Measurements from ENCODE around the gene KCNJ15. TPM values are rescaled to one million over a fixed set of nuclear protein-coding genes. Genes with fewer than 3 reads are reported as not detected.

Gene KCNJ15
- total and polyA plus RNA-seq, 2 of the 8 experiments (the other 6 are each of a cell fraction or from before 2014, with no cell fraction given): under 0.01 TPM; not detected in 1

DNA sequence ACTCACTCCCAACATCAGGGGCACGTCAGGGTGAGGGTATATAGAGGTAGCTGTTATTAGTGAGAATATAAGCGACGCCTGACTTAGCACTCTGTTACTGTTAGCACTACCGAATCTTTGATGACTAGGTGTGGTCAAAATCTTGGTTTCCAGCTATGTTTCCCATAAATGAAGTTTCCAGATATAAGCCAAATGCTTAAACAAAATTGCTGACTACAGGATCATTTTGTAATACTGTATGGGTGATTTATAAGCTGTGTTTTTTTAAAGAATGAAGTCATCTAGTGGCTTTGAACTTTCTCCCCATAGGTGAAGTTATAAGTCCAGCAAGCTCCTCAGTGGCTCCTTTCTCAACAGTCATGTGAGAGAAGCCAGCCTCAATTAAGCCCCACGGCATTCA lies 23.7 kb downstream of the KCNJ15 start:
- CTCF ChIA-PET (ENCODE audit: partially characterized antibody): no interaction called here
- FAIRE-seq: no peak
- no peak overlapping the region for H3K4me2 ChIP-seq (ENCODE audit: insufficient read depth in 1 of 2, low read depth in 2 of 2, low read length in 2 of 2)

More for the DNA sequence above, 23.7 kb downstream of the KCNJ15 start:
- TF ChIP-seq CEBPB (IDR thresholded peaks at IDR 0.05; ENCODE audit: low read depth, low read length) (no peak), SIX5 (IDR thresholded peaks at IDR 0.05; ENCODE audit: low read depth, low read length) (no peak), SRF (IDR thresholded peaks at IDR 0.05; ENCODE audit: low read depth, low read length) (no peak), TCF12 (IDR thresholded peaks at IDR 0.05; ENCODE audit: low read depth, low read length) (no peak), CHD2 (IDR thresholded peaks at IDR 0.05; ENCODE audit: low read length) (no peak), NANOG (IDR thresholded peaks at IDR 0.05; ENCODE audit: insufficient read depth, low read depth, low read length, poor library complexity, severe bottlenecking) (no peak)
- no peak overlapping the region for H2BK20ac ChIP-seq (ENCODE audit: low read length)
- H2AK5ac ChIP-seq (ENCODE audit: low read depth, low read length): no peak overlapping the region
- no peaks in the 10 kb centered on the region for H3K79me1 ChIP-seq (ENCODE audit: low read depth, low read length)
- no peak overlapping the region for H3K14ac ChIP-seq (ENCODE audit: insufficient read length)
- no peaks in the 10 kb centered on the region for H3K79me2 ChIP-seq (ENCODE audit: control insufficient read depth in 1 of 2, insufficient read depth in 2 of 2, low read length in 2 of 2)
- H3K9ac ChIP-seq (replicated peaks in 1 of 4; ENCODE audit: extremely low read depth in 1 of 4, low read depth in 3 of 4, low read length in 3 of 4): no peak overlapping the region
- H4K5ac ChIP-seq (ENCODE audit: insufficient read length, low read depth, low read length): no peak overlapping the region
- no peak overlapping the region for H3K27ac ChIP-seq (ENCODE audit: low read depth, low read length)
- no peak overlapping the region for H3K23ac ChIP-seq (ENCODE audit: insufficient read length)
- no peaks in the 10 kb centered on the region for H3K23me2 ChIP-seq (ENCODE audit: low read depth, low read length)
- H2AFZ ChIP-seq (ENCODE audit: low read length): no peak overlapping the region
- no peaks in the 10 kb centered on the region; a peak in 1 of 7 replicates for H3K4me1 ChIP-seq (replicated peaks in 1 of 4; ENCODE audit: control insufficient read depth in 3 of 4, insufficient read depth in 4 of 4, low read length in 3 of 4)
- H2BK12ac ChIP-seq (ENCODE audit: low read depth, low read length): no peak overlapping the region
- no peak overlapping the region for H3K18ac ChIP-seq (ENCODE audit: extremely low read depth, low read length)
- 76% methylated on average over 5 of the region's 5 CpGs; no CpG with 5 or more reads in 1 of the 2 experiments for WGBS, 2 experiments (ENCODE audit: extremely low coverage in 1 of 2, insufficient coverage in 1 of 2, insufficient read length in 1 of 2, insufficient replicate concordance in 2 of 2, low coverage in 1 of 2, low lambda C conversion rate in 2 of 2, missing lambda C conversion rate in 1 of 2)
- no peaks in the 10 kb centered on the region for H3K36me3 ChIP-seq (ENCODE audit: control insufficient read depth in 2 of 4, insufficient read depth in 4 of 4, low read length in 3 of 4)
- H3K27me3 ChIP-seq (replicated peaks in 1 of 4; ENCODE audit: control insufficient read depth in 3 of 4, extremely low read depth in 1 of 4, insufficient read depth in 3 of 4, low read length in 3 of 4): no peaks in the 10 kb centered on the region
- no peak overlapping the region for H2BK5ac ChIP-seq (ENCODE audit: low read depth, low read length)
- POLR2A ChIA-PET (ENCODE audit: partially characterized antibody): no interaction called here
- H2BK120ac ChIP-seq (replicated peaks; ENCODE audit: low read depth, low read length): no peak overlapping the region
- no peak overlapping the region for H3K4ac ChIP-seq (replicated peaks; ENCODE audit: insufficient read length, low read depth, low read length)
- no peak overlapping the region for H2BK15ac ChIP-seq (ENCODE audit: low read length)
- no peak overlapping the region for H3K56ac ChIP-seq (replicated peaks; ENCODE audit: insufficient read length, low read depth, low read length)
- DNase-seq (ENCODE audit: low read depth in 1 of 2, low spot score in 2 of 2): no peak
- H3K4me3 ChIP-seq (ENCODE audit: extremely low read depth in 1 of 4, insufficient read depth in 2 of 4, low read depth in 3 of 4, low read length in 4 of 4): no peak overlapping the region
- H4K20me1 ChIP-seq (replicated peaks in 1 of 2; ENCODE audit: control insufficient read depth in 1 of 2, insufficient read depth in 2 of 2, low read length in 2 of 2): no peaks in the 10 kb centered on the region
- no peak overlapping the region for H4K8ac ChIP-seq (ENCODE audit: extremely low read depth, insufficient read depth, low read length)
- no peak overlapping the region for H4K91ac ChIP-seq (replicated peaks; ENCODE audit: insufficient read length, low read length)
- H3K9me3 ChIP-seq (ENCODE audit: insufficient read depth in 2 of 2, low read depth in 1 of 2, low read length in 1 of 2): no peaks in the 10 kb centered on the region

All from H1 (cell line).